Sigmoid colon (tissue), 7 donors: ENCODE data around the gene CD84. TPM values are rescaled to one million over a fixed set of nuclear protein-coding genes. Genes with fewer than 3 reads are reported as not detected.
A peak's percentile ranks its signal among the peaks of the same experiment; 100 is the strongest.

Experiments
- DNase-seq: peaks from one replicate; pipeline ENCODE4 v3.0.0-alpha.2; 2019
- H3K27ac ChIP-seq, 4 donors: fragments of 200-600 bp; sonication (generic); one replicate each; pipeline ENCODE4 v1.5.1; 2016 to 2019; ENCODE audit warnings: mild to moderate bottlenecking in 1 of 4
- H3K27me3 ChIP-seq, 3 donors: fragments of 200-600 bp; sonication (generic); one replicate each; pipeline ENCODE4 v1.5.1; 2019; ENCODE audit warnings: mild to moderate bottlenecking in 1 of 3
- H3K36me3 ChIP-seq, 4 donors: fragments of 200-600 bp; sonication (generic); one replicate each; pipeline ENCODE4 v1.5.1; 2016 to 2019
- H3K4me1 ChIP-seq, 4 donors: fragments of 200-600 bp; sonication (generic); one replicate each; pipeline ENCODE4 v1.5.1; 2017 to 2019
- H3K4me3 ChIP-seq, 4 donors: fragments of 200-600 bp; sonication (generic); one replicate each; pipeline ENCODE4 v1.5.1; 2017 to 2019; ENCODE audit warnings: mild to moderate bottlenecking in 2 of 4, moderate library complexity in 1 of 4
- H3K9me3 ChIP-seq, 4 donors: fragments of 200-600 bp in 3 of 4; sonication (generic) in 3 of 4; one replicate each; pipeline versions ENCODE4 v1.5.1 to v1.6.1; 2013 to 2019
- CTCF ChIP-seq, 4 experiments: fragments of 450-650 bp in 3 of 4; fragments of 200-600 bp in 1 of 4; IDR thresholded peaks; one replicate each; pipeline ENCODE4 v1.5.1; 2016 to 2019; ENCODE audit warnings: antibody characterized with exemption in 4 of 4, mild to moderate bottlenecking in 3 of 4, moderate library complexity in 2 of 4
- EP300 ChIP-seq, 4 donors: sonication (generic); formaldehyde crosslinking; IDR thresholded peaks; one replicate each; pipeline ENCODE4 v1.6.1; 2017; ENCODE audit warnings: antibody characterized with exemption in 4 of 4
- POLR2A ChIP-seq, 2 donors: fragments of 450-650 bp; IDR thresholded peaks; one replicate each; pipeline ENCODE4 v1.6.1; 2016; ENCODE audit warnings: antibody characterized with exemption in 2 of 2, mild to moderate bottlenecking in 2 of 2, moderate library complexity in 2 of 2
- POLR2AphosphoS5 ChIP-seq, 4 donors: sonication (generic); formaldehyde crosslinking; IDR thresholded peaks; one replicate each; pipeline ENCODE4 v1.6.1; 2017; ENCODE audit warnings: antibody characterized with exemption in 4 of 4
- WGBS, 2 donors: extraction: QIAGEN DNeasy Blood & Tissue Kit; methylation state at CpG; one replicate each; pipeline ENCODE4 v1.1.7; 2013; 5-methylcytosine and 5-hydroxymethylcytosine counted together
- intact Hi-C: fragments of 100-400 bp; cut with DNase I; formaldehyde crosslinking; loops from one replicate; pipeline ENCODE4 v1.15.1; 2023
- polyA plus RNA-seq, 3 donors: library from polyadenylated mRNA; stranded (reverse); fragments of 200-250 nt; gene quantifications; one replicate each; pipeline ENCODE4 v1.2.3, GENCODE V29; 2013
- total RNA-seq, 4 donors: library from RNA; depleted of rRNA; stranded (reverse); fragments of >200 nt; gene quantifications; one replicate each; pipeline ENCODE4 v1.1.0, GENCODE V29; 2016
- donor health status: healthy with polysubstance abuse.
- donor health status: Bipolar disorder and iron deficiency.
- donor health status: healthy.

CD84 gene
- total and polyA plus RNA-seq, 7 donors = 0.60 to 7.5 (median 3.2) TPM

- intact Hi-C loops = no loop called here
- no peak for DNase-seq
- H3K36me3 ChIP-seq = no peaks in the 10 kb centered on the region
- H3K27me3 ChIP-seq = no peaks in the 10 kb centered on the region
- no peak overlapping the region for H3K4me3 ChIP-seq
- H3K27ac ChIP-seq = no peak overlapping the region
- no peaks in the 10 kb centered on the region for H3K4me1 ChIP-seq
- TF ChIP-seq CTCF (IDR thresholded peaks at IDR 0.05) (no peak), POLR2A (IDR thresholded peaks at IDR 0.05) (no peak), POLR2AphosphoS5 (IDR thresholded peaks at IDR 0.05) (no peak), EP300 (IDR thresholded peaks at IDR 0.05) (no peak)
- no peaks in the 10 kb centered on the region for H3K9me3 ChIP-seq
- WGBS, 2 donors = 40 to 46% methylated on average over 2 of the region's 2 CpGs
These were observed 2.4 kb downstream of the CD84 start for GRCh38 chr1:160576884-160577283.

DNA sequence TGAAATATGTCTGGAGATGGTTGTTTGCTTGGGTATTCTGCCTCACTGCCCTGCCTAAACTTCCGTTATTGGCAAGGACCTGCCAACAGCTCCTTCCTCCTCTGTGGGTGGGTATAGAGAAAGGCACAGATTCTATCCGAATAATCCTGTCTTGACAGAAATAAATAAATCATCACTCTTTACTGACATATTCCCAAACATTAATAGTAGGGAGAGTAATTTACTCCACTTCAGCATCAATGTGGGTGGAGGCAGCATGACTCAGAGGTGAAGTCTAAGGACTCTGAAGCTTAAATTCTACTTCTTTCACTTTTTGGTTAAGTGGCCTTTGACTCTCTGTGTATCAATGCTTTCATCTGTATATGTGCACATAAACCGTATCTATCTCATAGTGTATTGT, 2.9 kb downstream of the CD84 start:
- Histone ChIP-seq H3K27ac (peak overlapping the region in 1 of 4 donors; percentile 52), H3K4me1 (no peaks in the 10 kb centered on the region), H3K9me3 (no peaks in the 10 kb centered on the region), H3K27me3 (no peaks in the 10 kb centered on the region), H3K4me3 (no peak overlapping the region), H3K36me3 (no peaks in the 10 kb centered on the region)
- intact Hi-C loops = no loop called here
- no peak for TF ChIP-seq CTCF (IDR thresholded peaks at IDR 0.05)
- TF ChIP-seq EP300 (IDR thresholded peaks at IDR 0.05) = no peak
- no peak for TF ChIP-seq POLR2AphosphoS5 (IDR thresholded peaks at IDR 0.05)
- no peak for TF ChIP-seq POLR2A (IDR thresholded peaks at IDR 0.05)
- 68 to 87% methylated on average over 3 of the region's 3 CpGs for WGBS, 2 donors
- DNase-seq = no peak

DNA sequence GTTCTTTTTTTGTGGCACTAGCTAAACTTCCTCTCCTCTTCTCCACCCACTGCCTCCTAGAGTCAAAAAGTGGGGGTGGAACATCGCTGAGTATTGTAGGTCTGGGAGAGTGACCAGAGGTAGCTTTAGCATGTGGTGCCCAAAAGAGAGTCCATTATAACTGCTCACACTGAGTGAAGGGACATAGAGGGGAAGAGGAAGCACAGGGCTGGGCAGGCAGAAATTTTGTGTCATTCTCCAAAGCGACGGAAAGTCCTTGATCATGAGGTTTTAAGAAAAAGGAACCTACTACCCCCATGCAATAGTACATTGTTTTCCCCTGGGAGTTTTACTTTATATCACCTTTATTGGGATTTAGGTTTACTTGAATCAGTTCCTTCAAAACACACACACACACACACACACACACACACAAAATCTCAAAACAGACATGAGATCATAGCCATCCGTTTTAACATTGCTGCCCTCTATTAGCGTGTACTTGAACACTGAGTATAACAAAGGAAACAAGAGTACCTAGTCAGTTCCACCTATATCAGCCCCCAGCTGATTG, 4.1 kb downstream of the CD84 start:
- 55 to 83% methylated on average over 5 of the region's 5 CpGs for WGBS, 2 donors
- TF ChIP-seq EP300 (IDR thresholded peaks at IDR 0.05) = no peak
- no peak for TF ChIP-seq POLR2A (IDR thresholded peaks at IDR 0.05)
- TF ChIP-seq POLR2AphosphoS5 (IDR thresholded peaks at IDR 0.05) = no peak
- TF ChIP-seq CTCF (IDR thresholded peaks at IDR 0.05) = no peak
- H3K4me1 ChIP-seq = no peaks in the 10 kb centered on the region
- H3K27me3 ChIP-seq = no peaks in the 10 kb centered on the region
- DNase-seq = no peak
- intact Hi-C loops = no loop called here
- H3K9me3 ChIP-seq = no peaks in the 10 kb centered on the region
- peak overlapping the region in 3 of 4 donors; percentile 20 to 52 (median 40) for H3K27ac ChIP-seq
- no peak overlapping the region for H3K4me3 ChIP-seq
- no peaks in the 10 kb centered on the region for H3K36me3 ChIP-seq

DNA sequence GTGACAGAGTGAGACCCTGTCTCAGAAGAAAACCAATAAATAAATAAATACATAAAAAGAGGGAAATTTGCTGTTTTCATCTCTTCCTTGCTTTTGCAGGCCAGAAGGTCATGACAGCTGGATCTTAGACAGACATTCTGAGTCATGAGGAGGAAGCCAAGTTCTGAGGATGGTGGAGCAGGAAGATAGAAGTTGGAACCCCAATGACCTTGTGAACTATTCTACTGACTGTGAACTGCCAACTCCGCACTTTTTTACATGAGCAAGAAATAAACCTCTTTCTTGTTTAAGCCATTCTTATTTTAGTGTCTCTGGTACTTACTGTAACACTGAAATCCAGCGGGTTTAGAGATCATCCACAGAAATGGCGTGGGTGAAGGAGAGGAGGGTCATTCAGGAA, 8.5 kb downstream of the CD84 start:
- intact Hi-C loops = no loop called here
- no peak for DNase-seq
- H3K27ac ChIP-seq = no peak overlapping the region
- H3K4me1 ChIP-seq = no peaks in the 10 kb centered on the region
- no peaks in the 10 kb centered on the region for H3K36me3 ChIP-seq
- no peak overlapping the region for H3K4me3 ChIP-seq
- WGBS, 2 donors = 90 to 95% methylated on average over 3 of the region's 3 CpGs
- no peaks in the 10 kb centered on the region for H3K27me3 ChIP-seq
- no peaks in the 10 kb centered on the region for H3K9me3 ChIP-seq
- TF ChIP-seq CTCF (IDR thresholded peaks at IDR 0.05) (no peak), POLR2AphosphoS5 (IDR thresholded peaks at IDR 0.05) (no peak), EP300 (IDR thresholded peaks at IDR 0.05) (no peak), POLR2A (IDR thresholded peaks at IDR 0.05) (no peak)

GRCh38 chr1:160569806-160570205, 9.5 kb downstream of the CD84 start:
- 64 to 84% methylated on average over 2 of the region's 2 CpGs for WGBS, 2 donors
- intact Hi-C loops = no loop called here
- H3K9me3 ChIP-seq = no peaks in the 10 kb centered on the region

More at GRCh38 chr1:160569806-160570205, 9.5 kb downstream of the CD84 start:
- Histone ChIP-seq H3K27ac (no peak overlapping the region), H3K4me3 (no peak overlapping the region), H3K4me1 (no peaks in the 10 kb centered on the region), H3K27me3 (no peaks in the 10 kb centered on the region), H3K36me3 (no peaks in the 10 kb centered on the region)
- DNase-seq = no peak
- TF ChIP-seq EP300 (IDR thresholded peaks at IDR 0.05) (no peak), POLR2AphosphoS5 (IDR thresholded peaks at IDR 0.05) (no peak), CTCF (IDR thresholded peaks at IDR 0.05) (no peak), POLR2A (IDR thresholded peaks at IDR 0.05) (no peak)
